K562 (cell line): ENCODE results near the gene ATG7. TPM values are rescaled to one million over a fixed set of nuclear protein-coding genes. Genes with fewer than 3 reads are reported as not detected.

Experiments
- ATAC-seq: fragments of 200-7000 bp; cut with Tn5 transposase; 3 replicates; pipeline ENCODE4 v1.9.1; 2020; ENCODE audit warnings: moderate library complexity
- BruUV-seq: library from RNA; stranded (reverse); fragments of 400-500 nt; replicated peaks from 2 replicates; lab custom pipeline; 2021; lab: Mats Ljungman, UMichigan
- CTCF ChIA-PET: fragments of 300-600 bp; formaldehyde crosslinking; extraction: SDS; loops from one replicate; lab custom pipeline; 2021; ENCODE audit warnings: low intra/inter-chr PET ratio; lab: Yijun Ruan, JAX
- POLR2A ChIA-PET: fragments of 300-600, 350-650 bp; sonication (Branson Sonifier 250); formaldehyde crosslinking; extraction: SDS; loops from one replicate; lab custom pipeline; 2021; ENCODE audit warnings: antibody characterized with exemption, inconsistent platforms; lab: Yijun Ruan, JAX
- DNase-seq, 4 experiments: peaks; one replicate each; pipeline versions ENCODE4 v3.0.0 to v3.0.0-alpha.2; 2011 to 2018; ENCODE audit warnings: low spot score in 3 of 4, mixed read lengths in 3 of 4; ENCODE audit errors: extremely low read depth in 1 of 4
- FAIRE-seq: peaks from 2 replicates; lab custom pipeline; 2011; peaks lifted over from hg19 to GRCh38; lab: Jason Lieb, UNC
- H2AFZ ChIP-seq: 2 replicates; pipeline ENCODE4 v1.6.0; 2011; ENCODE audit warnings: low read depth, low read length, control low read depth, inconsistent platforms
- H3K27ac ChIP-seq: fragments of 200-600 bp; 3 replicates; pipeline ENCODE4 v1.8.0; 2011; ENCODE audit warnings: low read depth, mild to moderate bottlenecking, control low read depth, inconsistent platforms, low read length, moderate library complexity, mixed read lengths; ENCODE audit errors: extremely low read depth
- H3K27me3 ChIP-seq, 2 experiments: fragments of 300-600 bp in 1 of 2; 2 replicates in 1 of 2; 3 replicates in 1 of 2; pipeline versions ENCODE4 v1.6.0 to v1.8.0; 2011; ENCODE audit warnings: inconsistent platforms in 2 of 2, low read length in 2 of 2, mild to moderate bottlenecking in 1 of 2, mixed read lengths in 1 of 2, moderate library complexity in 1 of 2; ENCODE audit not compliant: control insufficient read depth in 2 of 2, insufficient read depth in 2 of 2
- H3K36me3 ChIP-seq: fragments of 300-600 bp; 3 replicates; pipeline ENCODE4 v1.8.0; 2011; ENCODE audit warnings: mild to moderate bottlenecking, low read length, inconsistent platforms; ENCODE audit not compliant: control insufficient read depth, insufficient read depth
- H3K4me1 ChIP-seq, 2 experiments: fragments of 200-600 bp in 1 of 2; replicated peaks in 1 of 2; 2 replicates in 1 of 2; 3 replicates in 1 of 2; pipeline versions ENCODE4 v1.5.1 to v1.8.0; 2011; ENCODE audit warnings: inconsistent platforms in 2 of 2, low read length in 2 of 2, mild to moderate bottlenecking in 1 of 2, mixed read lengths in 1 of 2, moderate library complexity in 1 of 2; ENCODE audit not compliant: control insufficient read depth in 2 of 2, insufficient read depth in 2 of 2
- H3K4me2 ChIP-seq: 2 replicates; pipeline ENCODE4 v1.6.1; 2011; ENCODE audit warnings: low read length, control low read depth, inconsistent platforms, mixed read lengths; ENCODE audit not compliant: insufficient read depth
- H3K4me3 ChIP-seq: fragments of 200-600 bp; sonication (generic), shearing (Covaris generic); 2 replicates; pipeline ENCODE4 v1.5.1; 2016; ENCODE audit warnings: control low read depth, inconsistent platforms
- H3K79me2 ChIP-seq: fragments of 200-600 bp; 3 replicates; pipeline ENCODE4 v1.8.0; 2011; ENCODE audit warnings: low read length, inconsistent platforms; ENCODE audit not compliant: control insufficient read depth, insufficient read depth
- H3K9ac ChIP-seq, 2 experiments: 2 replicates each; pipeline versions ENCODE4 v1.6.0 to v1.6.1; 2011; ENCODE audit warnings: low read depth in 2 of 2, low read length in 2 of 2, control low read depth in 1 of 2, inconsistent platforms in 1 of 2, mild to moderate bottlenecking in 1 of 2, mixed read lengths in 1 of 2; ENCODE audit not compliant: insufficient read depth in 1 of 2
- H3K9me1 ChIP-seq: one replicate; pipeline ENCODE4 v1.6.0; 2011; ENCODE audit warnings: inconsistent platforms, mild to moderate bottlenecking, low read length, moderate library complexity; ENCODE audit not compliant: control insufficient read depth, insufficient read depth
- H3K9me3 ChIP-seq: replicated peaks from 2 replicates; pipeline ENCODE4 v1.5.1; 2011; ENCODE audit warnings: low read depth, low read length, inconsistent platforms; ENCODE audit not compliant: control insufficient read depth, insufficient read depth
- H4K20me1 ChIP-seq: replicated peaks from 2 replicates; pipeline ENCODE4 v1.6.1; 2011; ENCODE audit warnings: low read length, inconsistent platforms, mixed read lengths; ENCODE audit not compliant: control insufficient read depth, insufficient read depth
- ASH1L ChIP-seq: fragments of 450-650 bp; IDR thresholded peaks from 2 replicates; pipeline ENCODE4 v1.6.1; 2018; ENCODE audit warnings: borderline replicate concordance, mild to moderate bottlenecking, low read depth; ENCODE audit not compliant: partially characterized antibody
- CHAMP1 ChIP-seq: fragments of 450-650 bp; IDR thresholded peaks from 2 replicates; pipeline ENCODE4 v1.6.1; 2016; ENCODE audit warnings: mild to moderate bottlenecking
- CREB3 ChIP-seq: fragments of 450-650 bp; conservative IDR thresholded peaks from 2 replicates; pipeline ENCODE4 v1.6.1; 2016; ENCODE audit warnings: missing genetic modification characterization, low read depth, mild to moderate bottlenecking, missing compliant biosample characterization, moderate library complexity
- FOXK2 ChIP-seq, 2 experiments: fragments of 450-650 bp; IDR thresholded peaks in 1 of 2; conservative IDR thresholded peaks in 1 of 2; 2 replicates each; pipeline ENCODE4 v1.6.1; 2016; ENCODE audit warnings: low read depth in 2 of 2, mild to moderate bottlenecking in 1 of 2
- HCFC1 ChIP-seq: IDR thresholded peaks from 2 replicates; pipeline ENCODE4 v1.6.1; 2012; ENCODE audit warnings: low read depth, low read length, improper control_type of control experiment
- ILF3 ChIP-seq: fragments of 450-650 bp; IDR thresholded peaks from 2 replicates; pipeline ENCODE4 v1.6.1; 2018; ENCODE audit warnings: antibody characterized with exemption, mild to moderate bottlenecking, moderate library complexity, borderline replicate concordance
- JUND ChIP-seq, 2 experiments: IDR thresholded peaks; 2 replicates in 1 of 2; 3 replicates in 1 of 2; pipeline ENCODE4 v1.6.1; 2011; ENCODE audit warnings: borderline replicate concordance in 2 of 2, low read depth in 2 of 2, low read length in 2 of 2, improper control_type of control experiment in 1 of 2, missing biosample characterization in 1 of 2, missing genetic modification characterization in 1 of 2, missing genetic modification reagents in 1 of 2
- KLF13 ChIP-seq: fragments of 450-650 bp; IDR thresholded peaks from 2 replicates; pipeline ENCODE4 v1.6.1; 2016; ENCODE audit warnings: missing genetic modification characterization, low read depth, mild to moderate bottlenecking, missing compliant biosample characterization, moderate library complexity, borderline replicate concordance
- MCM5 ChIP-seq: fragments of 450-650 bp; IDR thresholded peaks from 2 replicates; pipeline ENCODE4 v1.6.1; 2016; ENCODE audit warnings: low read depth
- MYBL2 ChIP-seq, 2 experiments: fragments of 450-650 bp in 1 of 2; sonication (generic) in 1 of 2; formaldehyde crosslinking in 1 of 2; IDR thresholded peaks; 2 replicates each; pipeline versions ENCODE4 v1.6.1 to v1.8.1; 2017 to 2022; ENCODE audit warnings: borderline replicate concordance in 1 of 2, inconsistent platforms in 1 of 2, low read depth in 1 of 2, mild to moderate bottlenecking in 1 of 2, missing genetic modification reagents in 1 of 2, moderate library complexity in 1 of 2
- NRF1 ChIP-seq, 2 experiments: fragments of 450-650 bp; IDR thresholded peaks in 1 of 2; conservative IDR thresholded peaks in 1 of 2; 2 replicates each; pipeline ENCODE4 v1.6.1; 2014; ENCODE audit warnings: mild to moderate bottlenecking in 2 of 2
- YBX1 ChIP-seq: fragments of 450-650 bp; IDR thresholded peaks from 2 replicates; pipeline ENCODE4 v1.7.1; 2016; ENCODE audit warnings: mild to moderate bottlenecking
- ZNF512 ChIP-seq: IDR thresholded peaks from 2 replicates; pipeline ENCODE4 v1.6.1; 2016; ENCODE audit warnings: missing genetic modification characterization, missing compliant biosample characterization
- ZNF79 ChIP-seq: fragments of 250-450 bp; sonication (Bioruptor Pico); IDR thresholded peaks from 2 replicates; pipeline ENCODE4 v1.4.0; 2020; ENCODE audit warnings: low read depth, mild to moderate bottlenecking, moderate library complexity
- ZSCAN29 ChIP-seq: fragments of 450-650 bp; IDR thresholded peaks from 2 replicates; pipeline ENCODE4 v1.6.1; 2017
- WGBS: fragments of 100-300 bp; shearing (Covaris generic); methylation state at CpG from one replicate; pipeline ENCODE4 v1.1.6; 2016; ENCODE audit warnings: low coverage, mixed read lengths; ENCODE audit not compliant: insufficient coverage; ENCODE audit errors: missing lambda C conversion rate; 5-methylcytosine and 5-hydroxymethylcytosine counted together
- in situ Hi-C: fragments of 300-500 bp; cut with MboI; formaldehyde crosslinking; loops from 4 replicates; pipeline ENCODE4 v1.15.0; 2018; ENCODE audit warnings: inconsistent platforms, mixed read lengths
- intact Hi-C: fragments of 100-400 bp; cut with micrococcal nuclease; formaldehyde crosslinking; loops from 2 replicates; pipeline ENCODE4 v1.14.2; 2022
- polyA plus RNA-seq, 8 experiments: library from polyadenylated mRNA; depleted of rRNA in 4 of 8; stranded (reverse) in 5 of 8; unstranded in 3 of 8; fragments of >200 nt; fragmentation: Nextera tagmentation in 2 of 8; fragmentation: Illumina TruSeq in 1 of 8; extraction: Ambion mirVana in 2 of 8; extraction: Trizol in 1 of 8; gene quantifications; 2 replicates each; pipeline versions ENCODE4 v1.2.1 to v1.2.3, GENCODE V29; 2011 to 2014; ENCODE audit warnings: inconsistent platforms in 1 of 8, missing spikeins in 1 of 8
- total RNA-seq, 7 experiments: library from RNA; depleted of rRNA in 6 of 7; stranded (reverse); fragments of >200 nt in 6 of 7; fragmentation: Illumina TruSeq in 2 of 7; extraction: Trizol in 2 of 7; gene quantifications; 2 replicates each; pipeline versions ENCODE4 v1.2.1 to v1.2.3, GENCODE V29; 2011 to 2021; ENCODE audit warnings: low replicate concordance in 1 of 7

Gene ATG7
- total and polyA plus RNA-seq, 9 of the 15 experiments (the other 6 are each of a cell fraction or from before 2014, with no cell fraction given) = 18.3 to 45.3 (median 33.6) TPM

GRCh38 chr3:11538581-11538980 is 266.4 kb downstream of the ATG7 start:
- no peaks in the 10 kb centered on the region; the same call in 1 of the 2 replicates for H4K20me1 ChIP-seq
- no peak for ATAC-seq
- WGBS = 46% methylated on average over 3 of the region's 3 CpGs
- H2AFZ ChIP-seq = no peak overlapping the region
- in situ Hi-C loops = no loop called here
- intact Hi-C loops = no loop called here
- no peak for FAIRE-seq
- no peak overlapping the region for H3K4me3 ChIP-seq
- no peaks in the 10 kb centered on the region for H3K36me3 ChIP-seq
- peaks cover 0 to 4% of the 10 kb centered on the region in 2 experiments; a peak in 2 of 5 replicates for H3K4me1 ChIP-seq
- POLR2A ChIA-PET = interaction anchor here (0.6 to 1.0 kb wide), 3 partner anchors 16 to 933 kb away, joined by 3 to 5 read pairs (median 3); no protein-coding TSS in a partner anchor
- no peak for DNase-seq
- no peaks in the 10 kb centered on the region for H3K27me3 ChIP-seq
- no TSS peak for BruUV-seq
- H3K79me2 ChIP-seq = no peaks in the 10 kb centered on the region
- no peak overlapping the region for H3K4me2 ChIP-seq
- no peaks in the 10 kb centered on the region for H3K9me3 ChIP-seq
- no peak overlapping the region for H3K9ac ChIP-seq
- no peak overlapping the region for H3K27ac ChIP-seq
- no peaks in the 10 kb centered on the region for H3K9me1 ChIP-seq
- CTCF ChIA-PET = no interaction called here
- TF ChIP-seq ILF3 (no peak), FOXK2 (conservative IDR thresholded peaks at IDR 0.05 in 1 of 2, IDR thresholded peaks at IDR 0.05 in 1 of 2; ENCODE audit: low read depth in 2 of 2) (no peak), JUND (IDR thresholded peaks at IDR 0.05; ENCODE audit: borderline replicate concordance, low read depth, low read length) (no peak), JUND (tag; IDR thresholded peaks at IDR 0.05; ENCODE audit: borderline replicate concordance, low read depth, low read length) (no peak), MYBL2 (IDR thresholded peaks at IDR 0.05; ENCODE audit: low read depth) (no peak), MYBL2 (CRISPR knock-in tag; IDR thresholded peaks at IDR 0.05; ENCODE audit: borderline replicate concordance) (no peak), ASH1L (no peak), CHAMP1 (no peak), YBX1 (no peak), CREB3 (no peak), NRF1 (conservative IDR thresholded peaks at IDR 0.05 in 1 of 2, IDR thresholded peaks at IDR 0.05 in 1 of 2) (no peak), ZNF79 (CRISPR knock-in tag) (no peak), MCM5 (no peak), HCFC1 (no peak), KLF13 (no peak), ZSCAN29 (no peak), ZNF512 (no peak)
